ENCODE measurements around the gene CTSE. TPM values are rescaled to one million over a fixed set of nuclear protein-coding genes. Genes with fewer than 3 reads are reported as not detected.
A peak's percentile ranks its signal among the peaks of the same experiment; 100 is the strongest.

Gene CTSE
- total and polyA plus RNA-seq, 5 donors from 2014 or later, result not detected

- Mint-ChIP-seq H3K27me3 (peaks cover 8% of the 10 kb centered on the region), H3K36me3 (peaks cover 5% of the 10 kb centered on the region), H3K9me3 (peaks cover 0 to 8% (median 0%) of the 10 kb centered on the region in 7 donors), H3K27ac (peak overlapping the region in 1 of 3 donors; percentile 38), H3K4me1 (no peaks in the 10 kb centered on the region), H3K4me3 (no peak overlapping the region)
- Histone ChIP-seq H3K4me3 (ENCODE audit: low read depth, low read length) (no peak overlapping the region), H3K4me1 (ENCODE audit: control insufficient read depth, insufficient read depth, low read length, poor library complexity, severe bottlenecking) (no peaks in the 10 kb centered on the region), H3K36me3 (ENCODE audit: control insufficient read depth, insufficient read depth, low read length) (no peaks in the 10 kb centered on the region), H3K27ac (ENCODE audit: insufficient read depth, low read length, poor library complexity, severe bottlenecking) (no peak overlapping the region), H3K9me3 (ENCODE audit: control insufficient read depth in 2 of 2, low read length in 2 of 2) (no peaks in the 10 kb centered on the region), H3K27me3 (ENCODE audit: control insufficient read depth, insufficient read depth, low read length) (no peaks in the 10 kb centered on the region)
- DNase-seq, result no peak
- no peak for ATAC-seq (ENCODE audit: low read depth in 2 of 2)
These were observed 38.2 kb downstream of the CTSE start for GRCh38 chr1:205985330-205986005.

GRCh38 chr1:205983925-205984725, 39.6 kb downstream of the CTSE start:
- DNase-seq, result peak in 1 of 3 donors; percentile 9
- no peaks in the 10 kb centered on the region for H3K36me3 ChIP-seq (ENCODE audit: control insufficient read depth, insufficient read depth, low read length)
- H3K9me3 ChIP-seq (ENCODE audit: control insufficient read depth in 2 of 2, low read length in 2 of 2), result no peaks in the 10 kb centered on the region
- no peaks in the 10 kb centered on the region for H3K4me1 ChIP-seq (ENCODE audit: control insufficient read depth, insufficient read depth, low read length, poor library complexity, severe bottlenecking)
- ATAC-seq (ENCODE audit: low read depth in 2 of 2), result no peak
- Mint-ChIP-seq H3K9me3 (peaks cover 0 to 8% (median 0%) of the 10 kb centered on the region in 7 donors), H3K36me3 (peaks cover 5% of the 10 kb centered on the region), H3K27me3 (peaks cover 6% of the 10 kb centered on the region), H3K27ac (no peak overlapping the region), H3K4me1 (no peaks in the 10 kb centered on the region), H3K4me3 (no peak overlapping the region)
- H3K27ac ChIP-seq (ENCODE audit: insufficient read depth, low read length, poor library complexity, severe bottlenecking), result no peak overlapping the region
- H3K4me3 ChIP-seq (ENCODE audit: low read depth, low read length), result no peak overlapping the region
- H3K27me3 ChIP-seq (ENCODE audit: control insufficient read depth, insufficient read depth, low read length), result no peaks in the 10 kb centered on the region

GRCh38 chr1:205981257-205981656, 42.4 kb downstream of the CTSE start:
- H3K27me3 Mint-ChIP-seq, result peaks cover 8% of the 10 kb centered on the region
- no peak overlapping the region for H3K4me3 Mint-ChIP-seq

GRCh38 chr1:205980237-205980870, 43.3 kb downstream of the CTSE start:
- H3K36me3 Mint-ChIP-seq, result peaks cover 5% of the 10 kb centered on the region
- no peaks in the 10 kb centered on the region for H3K9me3 ChIP-seq (ENCODE audit: control insufficient read depth in 2 of 2, low read length in 2 of 2)
- H3K4me1 Mint-ChIP-seq, result no peaks in the 10 kb centered on the region
- H3K4me1 ChIP-seq (ENCODE audit: control insufficient read depth, insufficient read depth, low read length, poor library complexity, severe bottlenecking), result no peaks in the 10 kb centered on the region
- H3K9me3 Mint-ChIP-seq, result peaks cover 0 to 8% (median 0%) of the 10 kb centered on the region in 7 donors
- H3K4me3 Mint-ChIP-seq, result no peak overlapping the region
- no peaks in the 10 kb centered on the region for H3K27me3 ChIP-seq (ENCODE audit: control insufficient read depth, insufficient read depth, low read length)
- DNase-seq (no peak), ATAC-seq (ENCODE audit: low read depth in 2 of 2) (no peak)
- H3K36me3 ChIP-seq (ENCODE audit: control insufficient read depth, insufficient read depth, low read length), result no peaks in the 10 kb centered on the region
- H3K27ac ChIP-seq (ENCODE audit: insufficient read depth, low read length, poor library complexity, severe bottlenecking), result no peak overlapping the region
- H3K4me3 ChIP-seq (ENCODE audit: low read depth, low read length), result no peak overlapping the region
- peaks cover 8% of the 10 kb centered on the region for H3K27me3 Mint-ChIP-seq
- no peak overlapping the region for H3K27ac Mint-ChIP-seq

More at GRCh38 chr1:205981257-205981656, 42.4 kb downstream of the CTSE start:
- Histone ChIP-seq H3K36me3 (ENCODE audit: control insufficient read depth, insufficient read depth, low read length) (no peaks in the 10 kb centered on the region), H3K9me3 (ENCODE audit: control insufficient read depth in 2 of 2, low read length in 2 of 2) (no peaks in the 10 kb centered on the region), H3K4me1 (ENCODE audit: control insufficient read depth, insufficient read depth, low read length, poor library complexity, severe bottlenecking) (no peaks in the 10 kb centered on the region), H3K27ac (ENCODE audit: insufficient read depth, low read length, poor library complexity, severe bottlenecking) (no peak overlapping the region), H3K4me3 (ENCODE audit: low read depth, low read length) (no peak overlapping the region), H3K27me3 (ENCODE audit: control insufficient read depth, insufficient read depth, low read length) (no peaks in the 10 kb centered on the region)
- Mint-ChIP-seq H3K4me1 (no peaks in the 10 kb centered on the region), H3K36me3 (peaks cover 5% of the 10 kb centered on the region), H3K27ac (no peak overlapping the region), H3K9me3 (peaks cover 0 to 8% (median 0%) of the 10 kb centered on the region in 7 donors)
- DNase-seq (no peak), ATAC-seq (ENCODE audit: low read depth in 2 of 2) (no peak)

GRCh38 chr1:205979301-205979700, 44.4 kb downstream of the CTSE start:
- H3K36me3 Mint-ChIP-seq, result peaks cover 5% of the 10 kb centered on the region
- H3K4me1 Mint-ChIP-seq, result peaks cover 0 to 6% (median 1%) of the 10 kb centered on the region in 4 donors
- no peak for ATAC-seq (ENCODE audit: low read depth in 2 of 2)
- Histone ChIP-seq H3K27ac (ENCODE audit: insufficient read depth, low read length, poor library complexity, severe bottlenecking) (no peak overlapping the region), H3K9me3 (ENCODE audit: control insufficient read depth in 2 of 2, low read length in 2 of 2) (no peaks in the 10 kb centered on the region), H3K36me3 (ENCODE audit: control insufficient read depth, insufficient read depth, low read length) (no peaks in the 10 kb centered on the region), H3K27me3 (ENCODE audit: control insufficient read depth, insufficient read depth, low read length) (no peaks in the 10 kb centered on the region), H3K4me1 (ENCODE audit: control insufficient read depth, insufficient read depth, low read length, poor library complexity, severe bottlenecking) (no peaks in the 10 kb centered on the region), H3K4me3 (ENCODE audit: low read depth, low read length) (no peak overlapping the region)
- H3K27ac Mint-ChIP-seq, result no peak overlapping the region
- no peak for DNase-seq
- H3K9me3 Mint-ChIP-seq, result peaks cover 0 to 8% (median 0%) of the 10 kb centered on the region in 7 donors
- H3K27me3 Mint-ChIP-seq, result peaks cover 5% of the 10 kb centered on the region
- H3K4me3 Mint-ChIP-seq, result no peak overlapping the region

- Histone ChIP-seq H3K4me3 (ENCODE audit: low read depth, low read length) (no peak overlapping the region), H3K27me3 (ENCODE audit: control insufficient read depth, insufficient read depth, low read length) (no peaks in the 10 kb centered on the region), H3K27ac (ENCODE audit: insufficient read depth, low read length, poor library complexity, severe bottlenecking) (no peak overlapping the region), H3K4me1 (ENCODE audit: control insufficient read depth, insufficient read depth, low read length, poor library complexity, severe bottlenecking) (no peaks in the 10 kb centered on the region), H3K36me3 (ENCODE audit: control insufficient read depth, insufficient read depth, low read length) (no peaks in the 10 kb centered on the region), H3K9me3 (ENCODE audit: control insufficient read depth in 2 of 2, low read length in 2 of 2) (no peaks in the 10 kb centered on the region)
- no peak overlapping the region for H3K27ac Mint-ChIP-seq
- no peak overlapping the region for H3K4me3 Mint-ChIP-seq
- peaks cover 5% of the 10 kb centered on the region for H3K36me3 Mint-ChIP-seq
- no peak for ATAC-seq (ENCODE audit: low read depth in 2 of 2)
- peaks cover 5% of the 10 kb centered on the region for H3K27me3 Mint-ChIP-seq
- H3K4me1 Mint-ChIP-seq, result peaks cover 0 to 6% (median 2%) of the 10 kb centered on the region in 4 donors
- DNase-seq, result no peak
- H3K9me3 Mint-ChIP-seq, result peaks cover 0 to 8% (median 0%) of the 10 kb centered on the region in 7 donors
These were observed 45.0 kb downstream of the CTSE start for GRCh38 chr1:205978676-205979075.

GRCh38 chr1:205977402-205978014, 46.2 kb downstream of the CTSE start:
- no peaks in the 10 kb centered on the region for H3K9me3 ChIP-seq (ENCODE audit: control insufficient read depth in 2 of 2, low read length in 2 of 2)
- H3K4me1 ChIP-seq (ENCODE audit: control insufficient read depth, insufficient read depth, low read length, poor library complexity, severe bottlenecking), result no peaks in the 10 kb centered on the region
- peaks cover 0 to 6% (median 2%) of the 10 kb centered on the region in 4 donors for H3K4me1 Mint-ChIP-seq
- no peak overlapping the region for H3K27ac ChIP-seq (ENCODE audit: insufficient read depth, low read length, poor library complexity, severe bottlenecking)
- H3K27ac Mint-ChIP-seq, result no peak overlapping the region
- ATAC-seq (ENCODE audit: low read depth in 2 of 2) (peak; percentile 72 to 74), DNase-seq (peak; percentile 55 to 76 (median 73))
- H3K9me3 Mint-ChIP-seq, result peaks cover 0 to 8% (median 0%) of the 10 kb centered on the region in 7 donors
- peaks cover 5% of the 10 kb centered on the region for H3K27me3 Mint-ChIP-seq
- H3K4me3 ChIP-seq (ENCODE audit: low read depth, low read length), result no peak overlapping the region
- H3K36me3 ChIP-seq (ENCODE audit: control insufficient read depth, insufficient read depth, low read length), result no peaks in the 10 kb centered on the region
- H3K27me3 ChIP-seq (ENCODE audit: control insufficient read depth, insufficient read depth, low read length), result no peaks in the 10 kb centered on the region
- no peak overlapping the region for H3K4me3 Mint-ChIP-seq
- H3K36me3 Mint-ChIP-seq, result peaks cover 5% of the 10 kb centered on the region

Measured in CD4-positive, CD25-positive, alpha-beta regulatory T cell (primary cell).